HCT116 (cell line): ENCODE data around the gene LOXL1.

ENCODE experiments used
- EZH2 ChIP-seq: fragments of 200-600 bp; sonication (generic); IDR thresholded peaks from 2 replicates; pipeline ENCODE4 v1.6.1; 2017; ENCODE audit warnings: antibody characterized with exemption, mixed run types
- RAD21 ChIP-seq: IDR thresholded peaks from 2 replicates; pipeline ENCODE4 v1.6.1; 2012; ENCODE audit warnings: low read depth, mild to moderate bottlenecking
- TF ChIP-seq, protein P1 (sequence below), 3 experiments: fragments of 200-600 bp in 1 of 3; sonication (generic) in 1 of 3; IDR thresholded peaks in 2 of 3; conservative IDR thresholded peaks in 1 of 3; 2 replicates each; pipeline ENCODE4 v1.5.1; 2012 to 2017; ENCODE audit warnings: low read depth in 2 of 3, low read length in 2 of 3, antibody characterized with exemption in 1 of 3, borderline replicate concordance in 1 of 3, control low read depth in 1 of 3, mild to moderate bottlenecking in 1 of 3, mixed read lengths in 1 of 3, mixed run types in 1 of 3, moderate library complexity in 1 of 3; ENCODE audit not compliant: insufficient read depth in 1 of 3
- TF ChIP-seq, protein P2 (sequence below): IDR thresholded peaks from 2 replicates; pipeline ENCODE4 v1.6.1; 2012
- TF ChIP-seq, protein P3 (sequence below): IDR thresholded peaks from 2 replicates; pipeline ENCODE4 v1.6.1; 2011; ENCODE audit warnings: mild to moderate bottlenecking, low read length, moderate library complexity; ENCODE audit not compliant: insufficient replicate concordance; ENCODE audit errors: extremely low read depth
- TF ChIP-seq, protein P4 (sequence below): IDR thresholded peaks from 2 replicates; pipeline ENCODE4 v1.6.1; 2012; ENCODE audit warnings: low read depth

DNA sequence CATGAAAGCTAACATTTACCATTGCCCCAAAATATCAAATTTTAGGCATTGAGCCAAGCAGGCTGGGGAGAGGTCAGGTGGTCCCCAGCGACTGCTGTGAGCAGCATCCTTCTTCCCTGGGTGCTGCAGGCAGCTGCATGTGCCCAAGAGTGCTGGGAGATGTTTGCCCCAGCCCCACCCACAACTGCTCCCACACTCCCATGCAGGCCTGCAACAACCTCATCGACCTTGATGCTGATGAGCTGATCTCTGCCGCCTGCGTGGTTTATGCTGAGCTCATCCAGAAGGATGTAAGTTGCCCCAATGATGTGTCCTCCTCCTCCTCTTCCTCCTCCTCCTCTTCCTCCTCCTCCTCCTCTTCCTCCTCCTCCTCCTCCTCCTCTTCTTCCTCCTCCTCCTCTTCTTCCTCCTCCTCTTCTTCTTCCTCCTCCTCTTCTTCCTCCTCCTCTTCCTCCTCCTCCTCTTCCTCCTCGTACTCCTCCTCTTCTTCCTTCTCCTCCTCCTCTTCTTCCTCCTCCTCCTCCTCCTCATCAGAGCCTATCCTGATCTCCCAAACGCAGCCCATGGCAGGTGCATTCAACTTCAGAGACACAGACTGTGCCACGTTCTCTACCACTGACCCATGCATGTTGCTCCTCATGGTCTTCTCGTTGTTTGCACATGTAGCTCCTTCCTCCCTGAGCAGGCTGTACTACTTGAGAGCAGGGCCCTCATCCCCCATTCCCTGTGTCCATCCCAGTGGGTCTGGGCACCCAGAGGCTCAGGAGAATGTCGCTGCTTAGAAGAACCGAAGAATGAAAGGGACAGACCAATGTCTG lies 37.8 kb upstream of the LOXL1 start:
- TF ChIP-seq, protein P1, sequence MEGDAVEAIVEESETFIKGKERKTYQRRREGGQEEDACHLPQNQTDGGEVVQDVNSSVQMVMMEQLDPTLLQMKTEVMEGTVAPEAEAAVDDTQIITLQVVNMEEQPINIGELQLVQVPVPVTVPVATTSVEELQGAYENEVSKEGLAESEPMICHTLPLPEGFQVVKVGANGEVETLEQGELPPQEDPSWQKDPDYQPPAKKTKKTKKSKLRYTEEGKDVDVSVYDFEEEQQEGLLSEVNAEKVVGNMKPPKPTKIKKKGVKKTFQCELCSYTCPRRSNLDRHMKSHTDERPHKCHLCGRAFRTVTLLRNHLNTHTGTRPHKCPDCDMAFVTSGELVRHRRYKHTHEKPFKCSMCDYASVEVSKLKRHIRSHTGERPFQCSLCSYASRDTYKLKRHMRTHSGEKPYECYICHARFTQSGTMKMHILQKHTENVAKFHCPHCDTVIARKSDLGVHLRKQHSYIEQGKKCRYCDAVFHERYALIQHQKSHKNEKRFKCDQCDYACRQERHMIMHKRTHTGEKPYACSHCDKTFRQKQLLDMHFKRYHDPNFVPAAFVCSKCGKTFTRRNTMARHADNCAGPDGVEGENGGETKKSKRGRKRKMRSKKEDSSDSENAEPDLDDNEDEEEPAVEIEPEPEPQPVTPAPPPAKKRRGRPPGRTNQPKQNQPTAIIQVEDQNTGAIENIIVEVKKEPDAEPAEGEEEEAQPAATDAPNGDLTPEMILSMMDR (IDR thresholded peaks at IDR 0.05 in 2 of 3, conservative IDR thresholded peaks at IDR 0.05 in 1 of 3; ENCODE audit: borderline replicate concordance in 1 of 3, insufficient read depth in 1 of 3, low read depth in 2 of 3, low read length in 2 of 3) = no peak
- TF ChIP-seq, protein P2, sequence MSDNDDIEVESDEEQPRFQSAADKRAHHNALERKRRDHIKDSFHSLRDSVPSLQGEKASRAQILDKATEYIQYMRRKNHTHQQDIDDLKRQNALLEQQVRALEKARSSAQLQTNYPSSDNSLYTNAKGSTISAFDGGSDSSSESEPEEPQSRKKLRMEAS = no peak
- TF ChIP-seq, protein P3, sequence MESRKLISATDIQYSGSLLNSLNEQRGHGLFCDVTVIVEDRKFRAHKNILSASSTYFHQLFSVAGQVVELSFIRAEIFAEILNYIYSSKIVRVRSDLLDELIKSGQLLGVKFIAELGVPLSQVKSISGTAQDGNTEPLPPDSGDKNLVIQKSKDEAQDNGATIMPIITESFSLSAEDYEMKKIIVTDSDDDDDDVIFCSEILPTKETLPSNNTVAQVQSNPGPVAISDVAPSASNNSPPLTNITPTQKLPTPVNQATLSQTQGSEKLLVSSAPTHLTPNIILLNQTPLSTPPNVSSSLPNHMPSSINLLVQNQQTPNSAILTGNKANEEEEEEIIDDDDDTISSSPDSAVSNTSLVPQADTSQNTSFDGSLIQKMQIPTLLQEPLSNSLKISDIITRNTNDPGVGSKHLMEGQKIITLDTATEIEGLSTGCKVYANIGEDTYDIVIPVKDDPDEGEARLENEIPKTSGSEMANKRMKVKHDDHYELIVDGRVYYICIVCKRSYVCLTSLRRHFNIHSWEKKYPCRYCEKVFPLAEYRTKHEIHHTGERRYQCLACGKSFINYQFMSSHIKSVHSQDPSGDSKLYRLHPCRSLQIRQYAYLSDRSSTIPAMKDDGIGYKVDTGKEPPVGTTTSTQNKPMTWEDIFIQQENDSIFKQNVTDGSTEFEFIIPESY = no peak
- TF ChIP-seq EZH2 (no peak), RAD21 (no peak)
- TF ChIP-seq, protein P4, sequence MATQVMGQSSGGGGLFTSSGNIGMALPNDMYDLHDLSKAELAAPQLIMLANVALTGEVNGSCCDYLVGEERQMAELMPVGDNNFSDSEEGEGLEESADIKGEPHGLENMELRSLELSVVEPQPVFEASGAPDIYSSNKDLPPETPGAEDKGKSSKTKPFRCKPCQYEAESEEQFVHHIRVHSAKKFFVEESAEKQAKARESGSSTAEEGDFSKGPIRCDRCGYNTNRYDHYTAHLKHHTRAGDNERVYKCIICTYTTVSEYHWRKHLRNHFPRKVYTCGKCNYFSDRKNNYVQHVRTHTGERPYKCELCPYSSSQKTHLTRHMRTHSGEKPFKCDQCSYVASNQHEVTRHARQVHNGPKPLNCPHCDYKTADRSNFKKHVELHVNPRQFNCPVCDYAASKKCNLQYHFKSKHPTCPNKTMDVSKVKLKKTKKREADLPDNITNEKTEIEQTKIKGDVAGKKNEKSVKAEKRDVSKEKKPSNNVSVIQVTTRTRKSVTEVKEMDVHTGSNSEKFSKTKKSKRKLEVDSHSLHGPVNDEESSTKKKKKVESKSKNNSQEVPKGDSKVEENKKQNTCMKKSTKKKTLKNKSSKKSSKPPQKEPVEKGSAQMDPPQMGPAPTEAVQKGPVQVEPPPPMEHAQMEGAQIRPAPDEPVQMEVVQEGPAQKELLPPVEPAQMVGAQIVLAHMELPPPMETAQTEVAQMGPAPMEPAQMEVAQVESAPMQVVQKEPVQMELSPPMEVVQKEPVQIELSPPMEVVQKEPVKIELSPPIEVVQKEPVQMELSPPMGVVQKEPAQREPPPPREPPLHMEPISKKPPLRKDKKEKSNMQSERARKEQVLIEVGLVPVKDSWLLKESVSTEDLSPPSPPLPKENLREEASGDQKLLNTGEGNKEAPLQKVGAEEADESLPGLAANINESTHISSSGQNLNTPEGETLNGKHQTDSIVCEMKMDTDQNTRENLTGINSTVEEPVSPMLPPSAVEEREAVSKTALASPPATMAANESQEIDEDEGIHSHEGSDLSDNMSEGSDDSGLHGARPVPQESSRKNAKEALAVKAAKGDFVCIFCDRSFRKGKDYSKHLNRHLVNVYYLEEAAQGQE = no peak
